Neural cell (in vitro differentiated cells): ENCODE results near the gene ST3GAL4. TPM values are rescaled to one million over a fixed set of nuclear protein-coding genes. Genes with fewer than 3 reads are reported as not detected.

Experiments used
- H2AFZ ChIP-seq: fragments of 200-600, 300-800 bp; sonication (generic), shearing (Covaris generic); 2 replicates; pipeline ENCODE4 v1.6.0; 2014; ENCODE audit warnings: low read depth, mild to moderate bottlenecking, antibody characterized with exemption, low read length, moderate library complexity
- H3F3A ChIP-seq: fragments of 200-600 bp; shearing (Covaris generic); 2 replicates; pipeline ENCODE4 v1.6.1; 2016; ENCODE audit warnings: mild to moderate bottlenecking, moderate library complexity, mixed read lengths, antibody characterized with exemption, low read length; ENCODE audit not compliant: insufficient read depth, poor library complexity, severe bottlenecking
- H3K27ac ChIP-seq: fragments of 200-600, 300-800 bp; sonication (generic), shearing (Covaris generic); 2 replicates; pipeline ENCODE4 v1.5.1; 2014; ENCODE audit warnings: mild to moderate bottlenecking, low read length, moderate library complexity
- H3K27me3 ChIP-seq: fragments of 300-800, 200-600 bp; sonication (generic), shearing (Covaris generic); 2 replicates; pipeline ENCODE4 v1.6.0; 2014; ENCODE audit warnings: mild to moderate bottlenecking, low read depth, low read length, moderate library complexity; ENCODE audit not compliant: insufficient read depth
- H3K36me3 ChIP-seq: fragments of 300-800, 200-600 bp; sonication (generic), shearing (Covaris generic); 2 replicates; pipeline ENCODE4 v1.5.1; 2014; ENCODE audit warnings: mild to moderate bottlenecking, antibody characterized with exemption, low read length, moderate library complexity; ENCODE audit not compliant: insufficient read depth
- H3K4me2 ChIP-seq: fragments of 300-800, 200-600 bp; sonication (generic), shearing (Covaris generic); 2 replicates; pipeline ENCODE4 v1.6.0; 2014; ENCODE audit warnings: mild to moderate bottlenecking, low read length
- H3K4me3 ChIP-seq: fragments of 300-800, 200-600 bp; sonication (generic), shearing (Covaris generic); 2 replicates; pipeline ENCODE4 v1.5.1; 2014; ENCODE audit warnings: mild to moderate bottlenecking, low read length, moderate library complexity
- H3K79me2 ChIP-seq: fragments of 200-600 bp; shearing (Covaris generic); replicated peaks from 2 replicates; pipeline ENCODE4 v1.6.0; 2014; ENCODE audit warnings: mild to moderate bottlenecking, low read length, moderate library complexity; ENCODE audit not compliant: insufficient read depth
- H3K9ac ChIP-seq: fragments of 300-800, 200-600 bp; sonication (generic), shearing (Covaris generic); 2 replicates; pipeline ENCODE4 v1.6.1; 2016; ENCODE audit warnings: mild to moderate bottlenecking, low read length, mixed read lengths
- H3K9me2 ChIP-seq: fragments of 200-600 bp; shearing (Covaris generic); 2 replicates; pipeline ENCODE4 v1.6.1; 2016; ENCODE audit warnings: mild to moderate bottlenecking, low read length, mixed read lengths; ENCODE audit not compliant: insufficient read depth
- H3K9me3 ChIP-seq: fragments of 200-600, 300-800 bp; sonication (generic), shearing (Covaris generic); 2 replicates; pipeline ENCODE4 v1.6.1; 2016; ENCODE audit warnings: mild to moderate bottlenecking, mixed run types, low read length, moderate library complexity, mixed read lengths
- H4K20me1 ChIP-seq: fragments of 200-600 bp; shearing (Covaris generic); 2 replicates; pipeline ENCODE4 v1.6.1; 2016; ENCODE audit warnings: mild to moderate bottlenecking, mixed run types; ENCODE audit not compliant: insufficient read depth
- EP300 ChIP-seq: fragments of 450-650 bp; conservative IDR thresholded peaks from 2 replicates; pipeline ENCODE4 v1.6.1; 2014; ENCODE audit warnings: antibody characterized with exemption, mild to moderate bottlenecking, moderate library complexity; ENCODE audit not compliant: poor library complexity, severe bottlenecking
- EZH2 ChIP-seq: fragments of 200-600, 300-800 bp; shearing (Covaris generic), sonication (generic); IDR thresholded peaks from 2 replicates; pipeline ENCODE4 v1.6.1; 2014; ENCODE audit warnings: antibody characterized with exemption, low read length, borderline replicate concordance, mild to moderate bottlenecking; ENCODE audit not compliant: insufficient read depth, poor library complexity, severe bottlenecking
- MXI1 ChIP-seq: fragments of 450-650 bp; conservative IDR thresholded peaks from 2 replicates; pipeline ENCODE4 v1.6.1; 2014; ENCODE audit warnings: antibody characterized with exemption, mild to moderate bottlenecking; ENCODE audit not compliant: poor library complexity, severe bottlenecking
- POLR2AphosphoS5 ChIP-seq: IDR thresholded peaks from 2 replicates; pipeline ENCODE4 v1.6.1; 2012
- RAD21 ChIP-seq: fragments of 450-650 bp; conservative IDR thresholded peaks from 2 replicates; pipeline ENCODE4 v1.6.1; 2014; ENCODE audit warnings: antibody characterized with exemption, mild to moderate bottlenecking, moderate library complexity
- SMC3 ChIP-seq: fragments of 450-650 bp; conservative IDR thresholded peaks from 2 replicates; pipeline ENCODE4 v1.6.1; 2014; ENCODE audit warnings: antibody characterized with exemption, mild to moderate bottlenecking, moderate library complexity; ENCODE audit not compliant: poor library complexity
- TAF1 ChIP-seq: IDR thresholded peaks from 2 replicates; pipeline ENCODE4 v1.6.1; 2012; ENCODE audit warnings: low read depth
- polyA plus RNA-seq: library from polyadenylated mRNA; depleted of rRNA; stranded (reverse); fragments of >200 nt; gene quantifications from 2 replicates; pipeline ENCODE4 v1.2.3, GENCODE V29; 2014
- TF ChIP-seq, protein P1 (sequence below): fragments of 450-650 bp; IDR thresholded peaks from 2 replicates; pipeline ENCODE4 v1.5.1; 2014; ENCODE audit warnings: antibody characterized with exemption, mild to moderate bottlenecking, moderate library complexity; ENCODE audit not compliant: poor library complexity, severe bottlenecking
- TF ChIP-seq, protein P2 (sequence below): IDR thresholded peaks from 2 replicates; pipeline ENCODE4 v1.6.1; 2012; ENCODE audit warnings: borderline replicate concordance

The ST3GAL4 gene
- polyA plus RNA-seq, 1 donor from 2014 or later: 46.1 TPM

DNA sequence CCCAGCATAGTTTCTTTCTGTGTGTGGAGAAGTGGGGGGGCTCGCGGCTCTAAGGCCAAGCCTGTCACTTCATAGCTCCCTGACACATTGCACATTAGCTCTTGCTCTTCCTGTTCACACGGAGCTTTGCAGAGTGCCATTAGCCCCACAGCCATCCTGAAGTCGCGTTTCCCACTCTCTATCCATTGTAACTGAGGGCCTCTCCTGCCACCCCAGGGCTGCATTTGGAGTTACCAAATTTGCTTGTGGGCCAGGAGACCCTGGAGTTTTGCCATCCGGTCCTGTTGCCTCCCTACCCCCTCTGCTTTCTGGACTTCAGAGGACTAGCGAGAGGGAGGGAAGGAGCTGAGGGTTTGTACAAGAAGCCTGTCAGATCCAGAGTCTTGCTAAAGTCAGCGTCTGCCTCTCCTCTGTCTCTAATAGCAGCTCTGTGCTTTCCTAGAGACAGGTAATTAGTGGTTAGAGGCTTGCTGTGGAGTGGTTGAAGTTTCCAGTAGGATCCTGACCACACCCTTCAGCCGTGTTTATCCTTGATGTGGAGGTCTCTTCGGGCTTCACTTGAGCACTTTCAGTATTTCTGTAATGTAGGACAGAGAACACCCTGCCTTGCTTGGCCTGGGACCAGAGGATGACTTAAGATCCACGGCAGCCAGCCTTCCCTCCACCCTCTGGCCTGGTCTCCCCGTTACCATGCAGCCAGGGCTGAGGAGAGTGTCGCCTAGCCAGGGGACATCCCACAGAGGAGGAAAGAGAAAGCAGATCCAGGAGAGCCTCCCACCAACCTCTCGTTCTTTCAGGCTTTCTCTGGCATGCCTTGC is 37.5 kb upstream of the ST3GAL4 start:
- H3K27me3 ChIP-seq: no peaks in the 10 kb centered on the region
- H4K20me1 ChIP-seq: no peaks in the 10 kb centered on the region
- H3K9me2 ChIP-seq: no peaks in the 10 kb centered on the region
- no peak overlapping the region for H2AFZ ChIP-seq
- H3K9ac ChIP-seq: no peak overlapping the region
- H3K9me3 ChIP-seq: no peaks in the 10 kb centered on the region
- H3F3A ChIP-seq: no peaks in the 10 kb centered on the region
- H3K79me2 ChIP-seq: no peaks in the 10 kb centered on the region
- no peak overlapping the region for H3K4me3 ChIP-seq
- TF ChIP-seq, protein P1, sequence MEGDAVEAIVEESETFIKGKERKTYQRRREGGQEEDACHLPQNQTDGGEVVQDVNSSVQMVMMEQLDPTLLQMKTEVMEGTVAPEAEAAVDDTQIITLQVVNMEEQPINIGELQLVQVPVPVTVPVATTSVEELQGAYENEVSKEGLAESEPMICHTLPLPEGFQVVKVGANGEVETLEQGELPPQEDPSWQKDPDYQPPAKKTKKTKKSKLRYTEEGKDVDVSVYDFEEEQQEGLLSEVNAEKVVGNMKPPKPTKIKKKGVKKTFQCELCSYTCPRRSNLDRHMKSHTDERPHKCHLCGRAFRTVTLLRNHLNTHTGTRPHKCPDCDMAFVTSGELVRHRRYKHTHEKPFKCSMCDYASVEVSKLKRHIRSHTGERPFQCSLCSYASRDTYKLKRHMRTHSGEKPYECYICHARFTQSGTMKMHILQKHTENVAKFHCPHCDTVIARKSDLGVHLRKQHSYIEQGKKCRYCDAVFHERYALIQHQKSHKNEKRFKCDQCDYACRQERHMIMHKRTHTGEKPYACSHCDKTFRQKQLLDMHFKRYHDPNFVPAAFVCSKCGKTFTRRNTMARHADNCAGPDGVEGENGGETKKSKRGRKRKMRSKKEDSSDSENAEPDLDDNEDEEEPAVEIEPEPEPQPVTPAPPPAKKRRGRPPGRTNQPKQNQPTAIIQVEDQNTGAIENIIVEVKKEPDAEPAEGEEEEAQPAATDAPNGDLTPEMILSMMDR: no peak
- TF ChIP-seq MXI1 (no peak), EZH2 (no peak), RAD21 (no peak), SMC3 (no peak), POLR2AphosphoS5 (no peak), EP300 (no peak), TAF1 (no peak)
- TF ChIP-seq, protein P2, sequence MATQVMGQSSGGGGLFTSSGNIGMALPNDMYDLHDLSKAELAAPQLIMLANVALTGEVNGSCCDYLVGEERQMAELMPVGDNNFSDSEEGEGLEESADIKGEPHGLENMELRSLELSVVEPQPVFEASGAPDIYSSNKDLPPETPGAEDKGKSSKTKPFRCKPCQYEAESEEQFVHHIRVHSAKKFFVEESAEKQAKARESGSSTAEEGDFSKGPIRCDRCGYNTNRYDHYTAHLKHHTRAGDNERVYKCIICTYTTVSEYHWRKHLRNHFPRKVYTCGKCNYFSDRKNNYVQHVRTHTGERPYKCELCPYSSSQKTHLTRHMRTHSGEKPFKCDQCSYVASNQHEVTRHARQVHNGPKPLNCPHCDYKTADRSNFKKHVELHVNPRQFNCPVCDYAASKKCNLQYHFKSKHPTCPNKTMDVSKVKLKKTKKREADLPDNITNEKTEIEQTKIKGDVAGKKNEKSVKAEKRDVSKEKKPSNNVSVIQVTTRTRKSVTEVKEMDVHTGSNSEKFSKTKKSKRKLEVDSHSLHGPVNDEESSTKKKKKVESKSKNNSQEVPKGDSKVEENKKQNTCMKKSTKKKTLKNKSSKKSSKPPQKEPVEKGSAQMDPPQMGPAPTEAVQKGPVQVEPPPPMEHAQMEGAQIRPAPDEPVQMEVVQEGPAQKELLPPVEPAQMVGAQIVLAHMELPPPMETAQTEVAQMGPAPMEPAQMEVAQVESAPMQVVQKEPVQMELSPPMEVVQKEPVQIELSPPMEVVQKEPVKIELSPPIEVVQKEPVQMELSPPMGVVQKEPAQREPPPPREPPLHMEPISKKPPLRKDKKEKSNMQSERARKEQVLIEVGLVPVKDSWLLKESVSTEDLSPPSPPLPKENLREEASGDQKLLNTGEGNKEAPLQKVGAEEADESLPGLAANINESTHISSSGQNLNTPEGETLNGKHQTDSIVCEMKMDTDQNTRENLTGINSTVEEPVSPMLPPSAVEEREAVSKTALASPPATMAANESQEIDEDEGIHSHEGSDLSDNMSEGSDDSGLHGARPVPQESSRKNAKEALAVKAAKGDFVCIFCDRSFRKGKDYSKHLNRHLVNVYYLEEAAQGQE: no peak
- H3K4me2 ChIP-seq: no peak overlapping the region
- no peak overlapping the region for H3K27ac ChIP-seq
- H3K36me3 ChIP-seq: no peaks in the 10 kb centered on the region

DNA sequence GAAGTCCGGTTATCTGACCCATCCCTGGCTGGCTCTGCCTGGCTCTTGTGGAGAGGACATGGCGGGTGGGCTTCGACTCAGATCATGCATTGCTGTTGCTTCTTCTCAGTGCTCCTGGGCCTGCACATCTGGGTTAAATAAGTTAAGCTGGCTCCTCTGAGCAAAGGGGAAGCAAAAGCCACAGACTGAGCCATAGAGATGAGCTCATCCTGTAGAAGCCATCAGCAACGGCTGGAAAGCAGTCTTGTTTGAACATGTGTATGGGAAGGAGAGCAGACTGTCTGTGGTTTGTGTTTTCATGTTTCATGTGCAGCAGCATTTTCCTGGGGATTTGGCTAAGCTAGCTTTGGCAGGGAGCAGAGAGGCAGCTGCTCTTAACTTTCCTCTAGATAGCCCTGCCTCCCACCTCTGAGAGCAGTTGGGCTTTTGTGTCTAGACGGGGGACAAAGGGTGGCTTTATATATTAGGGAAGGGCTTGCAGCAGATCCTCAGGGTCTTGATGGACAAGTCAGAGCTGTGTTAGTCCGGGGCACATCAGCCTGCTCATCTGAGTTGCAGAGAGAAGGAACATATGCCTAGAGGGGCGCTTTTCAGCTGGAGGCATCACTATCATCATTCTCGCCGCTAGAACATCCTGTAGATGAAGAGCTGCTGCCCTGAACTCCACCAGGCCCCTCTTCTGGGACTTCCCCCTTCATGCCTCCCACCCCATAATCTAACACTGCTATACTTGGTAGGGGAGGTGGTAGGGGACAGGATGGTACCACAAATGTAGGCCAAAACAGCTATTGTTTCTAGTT is 36.7 kb upstream of the ST3GAL4 start:
- Histone ChIP-seq H3K9me2 (no peaks in the 10 kb centered on the region), H3K27me3 (no peaks in the 10 kb centered on the region), H4K20me1 (no peaks in the 10 kb centered on the region), H2AFZ (no peak overlapping the region), H3F3A (no peaks in the 10 kb centered on the region), H3K9me3 (no peaks in the 10 kb centered on the region), H3K36me3 (no peaks in the 10 kb centered on the region), H3K9ac (no peak overlapping the region), H3K27ac (no peak overlapping the region), H3K4me2 (no peak overlapping the region), H3K4me3 (no peak overlapping the region), H3K79me2 (no peaks in the 10 kb centered on the region)
- no peak for TF ChIP-seq EZH2
- no peak for TF ChIP-seq TAF1
- no peak for TF ChIP-seq MXI1
- TF ChIP-seq, protein P2: no peak
